Sigmoid colon (tissue), 4 donors: ENCODE measurements around the gene PRRT4.

Experiments
- EP300 ChIP-seq, 4 donors: sonication (generic); formaldehyde crosslinking; IDR thresholded peaks; one replicate each; pipeline ENCODE4 v1.6.1; 2017; ENCODE audit warnings: antibody characterized with exemption in 4 of 4
- POLR2A ChIP-seq, 2 donors: fragments of 450-650 bp; IDR thresholded peaks; one replicate each; pipeline ENCODE4 v1.6.1; 2016; ENCODE audit warnings: antibody characterized with exemption in 2 of 2, mild to moderate bottlenecking in 2 of 2, moderate library complexity in 2 of 2
- TF ChIP-seq, protein P1 (sequence below), 4 experiments: fragments of 450-650 bp in 3 of 4; fragments of 200-600 bp in 1 of 4; IDR thresholded peaks; one replicate each; pipeline ENCODE4 v1.5.1; 2016 to 2019; ENCODE audit warnings: antibody characterized with exemption in 4 of 4, mild to moderate bottlenecking in 3 of 4, moderate library complexity in 2 of 4

DNA sequence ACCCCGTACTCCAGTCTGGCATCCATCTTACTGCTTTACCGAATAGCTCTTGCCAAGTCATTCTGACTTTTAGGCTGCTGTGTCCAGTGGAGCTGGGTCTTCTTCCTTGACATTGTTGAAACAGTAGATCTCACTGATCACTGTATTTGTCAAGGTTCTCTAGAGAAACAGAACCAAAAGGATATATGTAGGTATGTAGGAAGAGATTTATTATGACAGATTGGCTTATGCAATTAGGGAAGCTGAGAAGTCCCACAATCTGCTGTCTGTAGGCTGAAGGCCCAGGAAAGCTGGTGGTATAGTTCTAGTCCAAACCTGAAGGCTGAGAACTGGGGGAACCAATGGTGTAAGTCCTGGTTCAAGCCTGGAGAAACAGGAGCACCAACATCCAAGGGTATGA lies 12.1 kb upstream of the PRRT4 start:
- TF ChIP-seq POLR2A (IDR thresholded peaks at IDR 0.05) (no peak), EP300 (IDR thresholded peaks at IDR 0.05) (no peak)
- TF ChIP-seq, protein P1, sequence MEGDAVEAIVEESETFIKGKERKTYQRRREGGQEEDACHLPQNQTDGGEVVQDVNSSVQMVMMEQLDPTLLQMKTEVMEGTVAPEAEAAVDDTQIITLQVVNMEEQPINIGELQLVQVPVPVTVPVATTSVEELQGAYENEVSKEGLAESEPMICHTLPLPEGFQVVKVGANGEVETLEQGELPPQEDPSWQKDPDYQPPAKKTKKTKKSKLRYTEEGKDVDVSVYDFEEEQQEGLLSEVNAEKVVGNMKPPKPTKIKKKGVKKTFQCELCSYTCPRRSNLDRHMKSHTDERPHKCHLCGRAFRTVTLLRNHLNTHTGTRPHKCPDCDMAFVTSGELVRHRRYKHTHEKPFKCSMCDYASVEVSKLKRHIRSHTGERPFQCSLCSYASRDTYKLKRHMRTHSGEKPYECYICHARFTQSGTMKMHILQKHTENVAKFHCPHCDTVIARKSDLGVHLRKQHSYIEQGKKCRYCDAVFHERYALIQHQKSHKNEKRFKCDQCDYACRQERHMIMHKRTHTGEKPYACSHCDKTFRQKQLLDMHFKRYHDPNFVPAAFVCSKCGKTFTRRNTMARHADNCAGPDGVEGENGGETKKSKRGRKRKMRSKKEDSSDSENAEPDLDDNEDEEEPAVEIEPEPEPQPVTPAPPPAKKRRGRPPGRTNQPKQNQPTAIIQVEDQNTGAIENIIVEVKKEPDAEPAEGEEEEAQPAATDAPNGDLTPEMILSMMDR (IDR thresholded peaks at IDR 0.05) = no peak
